ENCODE data around the gene PPARG.

PPARG gene

DNA sequence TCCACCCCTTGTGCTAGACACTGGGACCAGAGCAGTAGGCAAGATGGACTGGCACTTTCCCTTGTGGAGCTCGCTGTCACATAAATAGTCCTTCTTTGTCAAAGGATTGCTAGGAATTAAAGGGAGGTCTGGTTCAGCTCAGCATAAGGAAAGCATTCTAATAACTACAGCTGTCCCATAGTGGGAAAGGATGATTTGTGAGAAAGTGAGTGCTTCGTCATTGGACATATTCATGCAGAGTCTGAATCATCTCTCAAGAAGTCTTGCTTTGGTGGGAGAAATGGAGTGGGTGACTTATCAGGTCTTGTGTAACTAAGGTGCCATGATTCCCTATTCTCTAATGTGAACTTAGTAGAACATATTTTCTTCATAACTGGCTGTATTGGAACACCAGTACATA lies 14.7 kb downstream of the PPARG start:
- DNase-seq = no peak
- no peaks in the 10 kb centered on the region for H4K20me1 ChIP-seq (ENCODE audit: insufficient read depth, low read length)
- H3K27me3 ChIP-seq (ENCODE audit: insufficient read depth, low read length, poor library complexity) = no peaks in the 10 kb centered on the region
- no peak overlapping the region for H3K4me3 ChIP-seq (ENCODE audit: low read depth in 1 of 2, low read length in 2 of 2)
- H3K4me1 ChIP-seq (ENCODE audit: insufficient read depth, low read length) = no peaks in the 10 kb centered on the region
- no peak overlapping the region for H3K4me2 ChIP-seq (ENCODE audit: insufficient read depth, low read length)
- no peak for ATAC-seq (ENCODE audit: insufficient read depth, low read depth)
- no peak overlapping the region; the same call in 1 of the 2 replicates for H2AFZ ChIP-seq (ENCODE audit: low read depth, low read length)
- H3K9me3 ChIP-seq (ENCODE audit: insufficient read depth, low read length, severe bottlenecking) = no peaks in the 10 kb centered on the region
- TF ChIP-seq, protein P1, sequence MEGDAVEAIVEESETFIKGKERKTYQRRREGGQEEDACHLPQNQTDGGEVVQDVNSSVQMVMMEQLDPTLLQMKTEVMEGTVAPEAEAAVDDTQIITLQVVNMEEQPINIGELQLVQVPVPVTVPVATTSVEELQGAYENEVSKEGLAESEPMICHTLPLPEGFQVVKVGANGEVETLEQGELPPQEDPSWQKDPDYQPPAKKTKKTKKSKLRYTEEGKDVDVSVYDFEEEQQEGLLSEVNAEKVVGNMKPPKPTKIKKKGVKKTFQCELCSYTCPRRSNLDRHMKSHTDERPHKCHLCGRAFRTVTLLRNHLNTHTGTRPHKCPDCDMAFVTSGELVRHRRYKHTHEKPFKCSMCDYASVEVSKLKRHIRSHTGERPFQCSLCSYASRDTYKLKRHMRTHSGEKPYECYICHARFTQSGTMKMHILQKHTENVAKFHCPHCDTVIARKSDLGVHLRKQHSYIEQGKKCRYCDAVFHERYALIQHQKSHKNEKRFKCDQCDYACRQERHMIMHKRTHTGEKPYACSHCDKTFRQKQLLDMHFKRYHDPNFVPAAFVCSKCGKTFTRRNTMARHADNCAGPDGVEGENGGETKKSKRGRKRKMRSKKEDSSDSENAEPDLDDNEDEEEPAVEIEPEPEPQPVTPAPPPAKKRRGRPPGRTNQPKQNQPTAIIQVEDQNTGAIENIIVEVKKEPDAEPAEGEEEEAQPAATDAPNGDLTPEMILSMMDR (IDR thresholded peaks at IDR 0.05; ENCODE audit: borderline replicate concordance, extremely low read depth, low read length, poor library complexity, severe bottlenecking) = no peak
- no peak for TF ChIP-seq EZH2 (IDR thresholded peaks at IDR 0.05; ENCODE audit: borderline replicate concordance, low read depth, low read length, severe bottlenecking)
- H3K9ac ChIP-seq (ENCODE audit: low read depth, low read length) = no peak overlapping the region
- H3K79me2 ChIP-seq (ENCODE audit: insufficient read depth, low read length) = no peaks in the 10 kb centered on the region
- H3K27ac ChIP-seq (ENCODE audit: low read length) = no peak overlapping the region
- no peaks in the 10 kb centered on the region for H3K36me3 ChIP-seq (ENCODE audit: insufficient read depth, low read length)

- no peak for TF ChIP-seq EZH2 (IDR thresholded peaks at IDR 0.05; ENCODE audit: borderline replicate concordance, low read depth, low read length, severe bottlenecking)
- Histone ChIP-seq H3K4me1 (ENCODE audit: insufficient read depth, low read length) (no peaks in the 10 kb centered on the region), H3K9ac (ENCODE audit: low read depth, low read length) (no peak overlapping the region), H4K20me1 (ENCODE audit: insufficient read depth, low read length) (no peaks in the 10 kb centered on the region), H3K4me2 (ENCODE audit: insufficient read depth, low read length) (no peak overlapping the region), H3K4me3 (ENCODE audit: low read depth in 1 of 2, low read length in 2 of 2) (no peak overlapping the region), H3K27me3 (ENCODE audit: insufficient read depth, low read length, poor library complexity) (no peaks in the 10 kb centered on the region), H2AFZ (ENCODE audit: low read depth, low read length) (no peak overlapping the region), H3K36me3 (ENCODE audit: insufficient read depth, low read length) (no peaks in the 10 kb centered on the region), H3K27ac (ENCODE audit: low read length) (no peak overlapping the region), H3K79me2 (ENCODE audit: insufficient read depth, low read length) (no peaks in the 10 kb centered on the region), H3K9me3 (ENCODE audit: insufficient read depth, low read length, severe bottlenecking) (no peaks in the 10 kb centered on the region)
- ATAC-seq (ENCODE audit: insufficient read depth, low read depth) (no peak), DNase-seq (no peak)
Measured at GRCh38 chr3:12303993-12304392, 15.1 kb downstream of the PPARG start.

DNA sequence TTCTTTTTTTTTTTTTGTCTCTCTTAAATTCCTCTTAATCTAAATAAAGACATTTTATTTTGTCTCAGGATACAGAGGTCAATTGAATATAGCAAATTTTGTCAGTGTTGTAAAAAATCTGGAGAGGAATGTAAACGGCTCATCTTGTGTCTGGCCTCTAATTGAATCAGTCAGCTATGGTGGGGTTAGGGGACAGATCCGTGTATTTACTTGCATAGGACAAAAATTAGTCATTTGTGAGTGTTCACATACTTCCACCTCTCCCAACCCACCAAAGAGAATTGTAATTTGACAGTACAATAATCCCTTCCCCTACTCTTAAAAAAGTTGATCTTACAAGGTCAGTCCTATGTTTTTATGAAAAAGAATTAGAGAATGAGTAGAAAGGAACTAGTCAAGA lies 18.3 kb downstream of the PPARG start:
- no peak overlapping the region for H2AFZ ChIP-seq (ENCODE audit: low read depth, low read length)
- no peaks in the 10 kb centered on the region for H3K79me2 ChIP-seq (ENCODE audit: insufficient read depth, low read length)
- H3K27me3 ChIP-seq (ENCODE audit: insufficient read depth, low read length, poor library complexity) = no peaks in the 10 kb centered on the region
- H3K9ac ChIP-seq (ENCODE audit: low read depth, low read length) = no peak overlapping the region
- H3K4me3 ChIP-seq (ENCODE audit: low read depth in 1 of 2, low read length in 2 of 2) = no peak overlapping the region
- no peak overlapping the region for H3K4me2 ChIP-seq (ENCODE audit: insufficient read depth, low read length)
- H3K27ac ChIP-seq (ENCODE audit: low read length) = no peak overlapping the region
- H4K20me1 ChIP-seq (ENCODE audit: insufficient read depth, low read length) = no peaks in the 10 kb centered on the region
- no peaks in the 10 kb centered on the region for H3K4me1 ChIP-seq (ENCODE audit: insufficient read depth, low read length)
- ATAC-seq (ENCODE audit: insufficient read depth, low read depth) (no peak), DNase-seq (no peak)
- TF ChIP-seq, protein P1 (IDR thresholded peaks at IDR 0.05; ENCODE audit: borderline replicate concordance, extremely low read depth, low read length, poor library complexity, severe bottlenecking) = no peak
- TF ChIP-seq EZH2 (IDR thresholded peaks at IDR 0.05; ENCODE audit: borderline replicate concordance, low read depth, low read length, severe bottlenecking) = no peak
- no peaks in the 10 kb centered on the region for H3K36me3 ChIP-seq (ENCODE audit: insufficient read depth, low read length)
- H3K9me3 ChIP-seq (ENCODE audit: insufficient read depth, low read length, severe bottlenecking) = no peaks in the 10 kb centered on the region

DNA sequence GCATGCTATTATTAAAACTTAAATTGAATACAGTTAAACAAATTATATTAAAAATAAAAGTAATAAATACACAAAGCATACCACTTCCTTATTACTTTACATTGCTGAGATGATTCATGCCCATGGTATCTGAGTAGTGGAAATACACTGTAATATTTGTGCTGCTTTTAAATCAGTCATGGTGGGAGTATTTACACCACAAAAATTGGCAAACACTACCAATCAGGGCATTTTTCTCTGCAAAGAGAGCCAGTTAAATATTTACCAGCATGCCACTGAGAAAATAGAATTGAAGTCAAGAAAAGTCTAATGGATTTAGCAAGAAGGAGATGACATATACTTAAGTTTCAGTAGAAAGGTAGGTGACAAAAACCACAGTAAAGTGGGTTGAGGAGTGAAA lies 19.6 kb downstream of the PPARG start:
- H3K27me3 ChIP-seq (ENCODE audit: insufficient read depth, low read length, poor library complexity) = no peaks in the 10 kb centered on the region
- no peak overlapping the region for H3K27ac ChIP-seq (ENCODE audit: low read length)
- no peak for TF ChIP-seq EZH2 (IDR thresholded peaks at IDR 0.05; ENCODE audit: borderline replicate concordance, low read depth, low read length, severe bottlenecking)
- TF ChIP-seq, protein P1 (IDR thresholded peaks at IDR 0.05; ENCODE audit: borderline replicate concordance, extremely low read depth, low read length, poor library complexity, severe bottlenecking) = no peak
- H3K9ac ChIP-seq (ENCODE audit: low read depth, low read length) = no peak overlapping the region
- no peaks in the 10 kb centered on the region for H3K36me3 ChIP-seq (ENCODE audit: insufficient read depth, low read length)
- ATAC-seq (ENCODE audit: insufficient read depth, low read depth) = no peak
- no peak overlapping the region for H2AFZ ChIP-seq (ENCODE audit: low read depth, low read length)
- no peaks in the 10 kb centered on the region for H3K4me1 ChIP-seq (ENCODE audit: insufficient read depth, low read length)
- no peaks in the 10 kb centered on the region for H4K20me1 ChIP-seq (ENCODE audit: insufficient read depth, low read length)
- DNase-seq = no peak
- no peaks in the 10 kb centered on the region for H3K9me3 ChIP-seq (ENCODE audit: insufficient read depth, low read length, severe bottlenecking)
- H3K79me2 ChIP-seq (ENCODE audit: insufficient read depth, low read length) = no peaks in the 10 kb centered on the region
- H3K4me2 ChIP-seq (ENCODE audit: insufficient read depth, low read length) = no peak overlapping the region
- H3K4me3 ChIP-seq (ENCODE audit: low read depth in 1 of 2, low read length in 2 of 2) = no peak overlapping the region
